ENCODE data around the gene LSMEM2.
"Not testable (repeated sequence)": the region's sequence is repeated elsewhere in the genome, so short reads cannot be mapped to it uniquely, and the experiment has no call there.

- TF ChIP-seq CTCF (optimal IDR thresholded peaks at IDR 0.05 in 1 of 3, IDR thresholded peaks at IDR 0.05 in 1 of 3, conservative IDR thresholded peaks at IDR 0.05 in 1 of 3; ENCODE audit: extremely low read depth in 1 of 3, insufficient read depth in 2 of 3, low read length in 3 of 3); EZH2 (IDR thresholded peaks at IDR 0.05; ENCODE audit: low read length): not testable (repeated sequence)
Observed at GRCh38 chr3:50284121-50284520, 5.2 kb downstream of the LSMEM2 start.

Data from keratinocyte (primary cell).